HG03520 (cell line): Measurements from ENCODE around the gene IL1RAPL1.
"Not testable (repeated sequence)": the region's sequence is repeated elsewhere in the genome, so short reads cannot be mapped to it uniquely, and the experiment has no call there.

Experiments used
- ATAC-seq: cut with Tn5 transposase; IDR thresholded peaks from one replicate; pipeline ENCODE4 v1.9.1; 2021; ENCODE audit warnings: mild to moderate bottlenecking, moderate library complexity; ENCODE audit not compliant: unreplicated experiment

IL1RAPL1 gene

DNA sequence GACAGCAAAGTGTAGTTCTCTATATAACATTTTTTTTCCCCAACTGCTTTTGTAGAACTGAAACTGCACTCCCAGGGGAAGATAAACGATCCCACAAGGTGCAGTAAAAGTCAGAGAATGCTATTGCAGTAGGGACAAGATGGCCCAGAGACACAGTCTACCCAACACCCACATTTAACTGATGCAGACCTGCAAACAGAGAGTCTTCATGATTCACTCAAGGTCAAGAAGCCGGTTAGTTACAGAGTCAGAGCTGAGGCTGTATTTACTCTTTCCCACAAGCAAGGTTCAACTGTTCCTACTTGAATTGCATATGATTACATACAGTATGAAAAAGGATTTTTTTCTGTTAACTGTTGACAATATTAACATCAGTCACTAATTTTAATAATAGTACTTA lies 654.6 kb downstream of the IL1RAPL1 start:
- no peak for ATAC-seq

DNA sequence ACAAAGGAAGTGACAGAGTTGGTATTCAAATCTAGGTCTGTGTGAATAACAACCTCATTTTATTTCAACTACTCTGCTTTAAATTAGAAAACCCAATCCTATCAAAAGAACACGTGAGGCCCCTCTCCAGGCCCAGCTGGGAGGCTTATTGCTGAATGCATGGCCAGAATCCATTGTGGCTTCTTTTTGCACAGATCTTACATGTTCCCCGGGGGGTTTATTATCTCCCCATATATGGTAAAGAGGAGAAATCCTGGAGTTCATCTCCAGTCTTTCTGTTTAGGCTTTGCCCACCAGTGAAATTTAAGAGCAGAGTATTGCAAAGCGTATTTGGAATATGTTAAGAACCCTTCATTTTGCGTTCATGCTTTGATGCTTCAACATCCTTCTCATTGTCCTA lies 655.6 kb downstream of the IL1RAPL1 start:
- ATAC-seq: no peak

DNA sequence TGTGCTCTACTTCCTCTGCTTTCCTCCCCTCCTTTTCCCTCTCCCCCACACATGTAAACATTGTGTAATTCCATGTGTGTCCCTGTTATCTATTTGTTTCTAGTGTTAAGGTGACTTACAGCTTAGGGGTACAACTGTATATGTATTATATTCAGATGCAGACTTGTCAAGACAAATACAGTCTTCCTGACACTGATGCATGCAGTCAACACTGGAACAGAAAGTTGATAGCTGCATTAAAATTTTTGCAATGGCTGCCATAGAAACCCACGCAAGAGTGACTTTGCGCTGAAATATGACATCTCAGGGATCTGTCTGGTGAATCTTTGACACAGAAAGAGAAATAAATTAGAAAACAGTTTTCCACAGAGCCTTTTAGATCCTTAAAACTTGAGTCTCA lies 656.7 kb downstream of the IL1RAPL1 start:
- no peak for ATAC-seq

DNA sequence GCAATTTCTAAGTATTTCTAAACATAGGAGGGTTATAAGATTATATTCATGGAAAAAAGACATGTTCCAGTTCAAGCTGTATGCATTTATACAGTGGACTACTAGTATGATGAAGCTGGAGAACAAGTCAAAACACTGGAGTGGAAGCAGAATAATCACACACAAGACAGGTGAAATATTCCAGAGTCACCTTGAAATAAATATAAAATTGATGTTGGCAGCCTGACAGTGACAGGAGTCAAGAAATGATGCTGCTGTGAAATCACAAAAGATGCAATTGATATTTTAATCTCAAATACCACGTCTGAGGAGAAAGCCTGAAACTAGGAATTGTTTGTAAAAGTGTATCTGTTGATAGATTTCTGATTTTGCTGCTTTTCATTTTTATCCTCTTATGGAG lies 667.3 kb downstream of the IL1RAPL1 start:
- ATAC-seq: no peak

DNA sequence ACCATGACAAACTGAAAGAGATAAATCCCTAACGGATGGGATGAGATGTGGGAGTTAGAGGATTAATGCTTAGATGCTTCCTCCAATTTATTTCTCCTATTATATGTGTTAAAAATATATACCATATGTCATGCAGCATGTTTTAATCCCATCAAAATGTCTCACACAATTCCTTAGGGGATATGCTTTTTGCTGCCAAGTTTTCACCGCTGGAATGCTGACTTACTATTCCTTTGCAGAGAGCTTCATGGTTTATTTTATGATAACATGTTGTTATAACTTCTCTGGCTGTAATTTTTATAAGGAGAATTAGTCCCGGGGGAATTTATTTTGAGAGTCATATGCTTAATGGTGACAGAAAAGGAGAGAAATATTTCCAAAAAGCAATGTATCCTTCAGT lies 670.3 kb downstream of the IL1RAPL1 start:
- no peak for ATAC-seq

DNA sequence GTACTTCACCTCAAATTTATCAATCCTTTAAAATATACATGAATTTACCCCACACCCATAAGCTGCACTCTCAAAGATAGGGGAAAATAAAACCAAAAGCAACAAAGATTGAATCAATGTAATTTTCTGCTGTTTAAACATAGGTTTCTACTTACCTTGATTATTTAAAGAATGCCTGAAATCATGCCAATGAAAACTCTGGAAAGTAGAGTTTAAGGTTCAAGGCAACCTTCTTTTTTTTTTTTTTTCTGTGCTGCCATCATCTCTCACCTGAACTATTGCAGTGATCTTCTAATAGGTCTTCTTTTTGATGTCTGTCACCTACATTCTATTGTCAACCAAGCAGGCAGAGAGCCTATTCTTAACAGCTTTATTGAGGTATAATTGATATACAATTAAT lies 682.1 kb downstream of the IL1RAPL1 start:
- no peak for ATAC-seq

DNA sequence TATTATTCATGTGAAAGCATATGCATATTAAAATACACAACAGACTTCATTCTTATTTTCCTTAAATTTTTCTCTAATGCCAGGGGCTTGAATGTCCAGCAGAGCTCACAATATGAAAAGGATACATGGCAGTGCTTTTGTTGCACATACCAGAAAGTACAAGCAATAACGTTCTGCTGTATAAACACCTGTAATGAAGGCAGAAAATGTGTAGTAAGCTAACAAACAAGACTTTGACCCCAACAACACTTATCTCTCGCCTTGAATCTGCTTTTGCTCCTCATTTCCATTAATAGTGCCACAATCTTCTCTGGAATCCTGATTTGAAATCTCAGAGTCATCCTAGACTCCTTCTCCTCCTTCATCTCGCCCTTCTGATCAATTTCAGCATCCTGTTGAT lies 687.3 kb downstream of the IL1RAPL1 start:
- ATAC-seq: no peak

DNA sequence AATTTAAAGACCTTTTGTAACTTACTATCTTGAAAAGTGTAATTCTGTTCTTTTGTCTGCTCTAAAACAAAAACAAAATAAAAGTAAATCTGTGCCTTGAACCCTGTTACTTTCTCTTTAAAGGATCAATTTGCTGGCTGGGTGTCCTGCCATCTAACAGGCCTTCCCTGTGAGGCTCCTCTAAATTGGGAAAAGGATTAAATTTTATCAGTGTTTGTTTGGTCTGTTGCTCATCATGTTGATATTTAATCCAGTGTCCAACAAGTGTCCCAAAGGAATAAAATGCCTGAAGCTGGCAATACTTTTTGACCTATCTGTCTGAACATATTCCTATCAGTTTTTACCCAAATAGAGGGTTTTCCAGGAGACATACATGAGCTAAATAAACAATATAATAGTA lies 688.7 kb downstream of the IL1RAPL1 start:
- no peak for ATAC-seq

DNA sequence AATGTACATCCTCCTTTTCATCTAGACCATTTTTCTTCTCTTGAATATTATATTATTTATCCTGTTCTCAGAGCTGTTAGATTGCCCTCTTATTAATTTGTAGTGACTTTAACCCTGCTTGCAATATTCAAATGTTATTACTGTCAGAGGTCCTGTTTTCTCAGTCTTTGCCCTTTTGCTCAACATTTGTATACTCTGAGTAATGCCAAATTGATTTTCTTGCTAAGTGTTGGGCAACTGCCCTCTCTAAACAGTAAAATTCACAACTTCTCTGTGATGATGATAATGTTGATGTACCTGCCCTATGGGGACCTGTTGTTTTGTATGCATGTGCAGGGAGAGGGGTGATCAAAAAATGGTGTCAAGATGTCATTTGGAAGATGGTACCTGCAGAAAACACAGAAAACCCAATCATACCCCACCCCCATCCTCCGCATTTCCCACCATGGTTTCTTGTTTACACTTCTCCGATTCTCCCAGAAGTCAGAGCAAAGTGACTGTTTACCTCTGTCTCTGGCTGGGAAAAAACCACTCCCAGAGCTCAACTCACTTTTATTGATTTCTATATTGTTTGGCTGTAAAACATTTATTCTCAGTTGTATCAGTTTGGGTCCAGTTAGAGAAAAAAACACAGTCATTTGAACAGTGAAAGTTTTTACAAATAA lies 694.0 kb downstream of the IL1RAPL1 start:
- no peak for ATAC-seq

DNA sequence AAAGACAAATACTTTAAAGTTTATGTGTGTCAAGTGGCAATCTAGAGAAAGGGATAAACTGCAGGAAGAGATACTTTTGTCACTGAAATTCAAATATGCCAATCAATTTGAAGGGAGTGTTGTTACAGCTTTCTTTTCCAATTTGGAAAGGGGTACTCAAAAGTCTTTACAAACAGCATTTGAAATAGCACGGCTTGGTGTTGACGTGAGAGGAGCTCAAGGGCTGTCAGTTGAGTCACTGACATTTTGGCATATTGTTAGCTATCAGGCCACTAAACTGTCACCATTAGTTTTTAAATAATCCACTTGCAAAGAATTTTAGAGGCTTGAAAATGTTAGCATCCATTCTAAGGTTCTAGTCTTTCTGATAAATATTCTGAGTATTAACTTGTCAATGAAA lies 698.4 kb downstream of the IL1RAPL1 start:
- ATAC-seq: no peak

DNA sequence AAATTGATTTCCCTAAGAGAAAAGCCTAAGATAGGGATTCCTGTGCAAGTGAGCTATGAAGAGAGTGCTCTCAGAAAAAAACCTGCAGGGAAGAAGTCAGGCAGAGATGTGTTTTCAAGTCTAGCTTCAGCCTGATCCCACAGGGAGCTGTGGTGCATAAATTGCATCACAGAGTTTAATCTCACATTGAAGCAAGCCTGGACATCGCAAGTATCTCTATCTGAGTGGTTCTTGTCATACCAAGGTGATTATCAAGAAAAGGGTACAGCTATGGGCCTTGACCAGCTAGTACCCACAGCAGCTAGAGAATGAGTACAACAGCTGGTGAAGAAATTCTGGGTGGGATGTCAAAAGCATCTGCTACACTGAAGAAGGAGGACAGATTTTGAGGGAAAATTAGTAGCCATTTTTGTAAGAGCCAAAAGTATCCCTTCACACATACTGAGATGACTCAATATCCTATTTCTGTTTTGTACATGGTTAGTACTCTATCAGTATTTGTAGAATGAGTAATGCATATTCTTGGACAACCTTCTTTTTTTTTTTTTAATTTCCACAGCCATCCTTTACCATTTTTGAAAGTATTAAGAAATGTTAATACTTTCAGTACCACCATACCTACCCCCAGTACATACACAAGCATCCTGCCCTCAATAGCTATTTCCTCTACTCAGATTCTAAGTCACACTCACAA lies 708.9 kb downstream of the IL1RAPL1 start:
- ATAC-seq: no peak

DNA sequence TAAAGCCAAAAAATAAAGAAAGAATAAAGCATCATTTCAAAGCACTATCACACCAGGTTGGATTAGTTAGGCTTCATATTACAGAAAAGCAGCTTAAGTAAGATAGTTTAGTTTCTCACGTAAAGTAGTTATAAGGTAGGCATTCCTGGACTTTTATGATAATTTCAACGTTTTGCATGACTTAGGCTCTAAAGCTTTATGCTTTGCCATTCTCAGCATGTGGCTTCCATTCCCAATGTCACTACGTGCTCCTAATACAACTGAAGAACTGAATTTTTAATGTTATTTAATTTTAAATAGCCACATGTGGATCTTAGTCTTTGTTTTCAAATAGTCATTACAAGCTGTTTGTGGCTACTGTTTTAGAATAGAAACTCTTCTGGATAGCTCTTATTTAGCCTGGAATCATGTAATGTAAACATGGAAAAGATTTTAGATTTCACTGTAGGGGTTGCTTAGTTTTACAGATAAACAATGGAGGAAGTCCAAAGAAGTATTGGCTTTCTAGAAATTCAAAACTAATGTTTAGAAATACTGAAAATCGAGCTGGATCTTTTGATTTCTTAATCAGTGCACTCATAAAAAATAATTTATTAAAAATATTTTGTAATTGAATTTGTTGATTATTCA lies 710.0 kb downstream of the IL1RAPL1 start:
- ATAC-seq: no peak

DNA sequence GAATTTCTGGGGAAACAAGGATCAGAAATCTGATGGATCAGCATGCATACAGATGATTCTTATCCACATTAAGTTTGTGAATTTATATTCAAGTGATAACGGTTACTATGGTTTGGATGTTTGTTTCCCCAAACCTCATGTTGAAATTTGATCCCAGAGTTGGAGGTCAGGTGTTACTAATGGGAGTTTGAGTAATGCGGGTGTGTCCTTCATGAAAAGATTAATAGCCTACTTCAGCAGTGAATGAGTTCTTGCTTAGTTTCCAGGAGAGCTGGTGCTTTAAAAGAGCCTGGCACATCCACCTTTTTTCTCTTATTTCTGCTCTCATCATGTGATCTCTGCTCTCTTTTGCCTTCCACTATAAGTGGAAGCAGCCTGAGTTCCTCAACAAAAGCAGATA lies 712.4 kb downstream of the IL1RAPL1 start:
- no peak for ATAC-seq

DNA sequence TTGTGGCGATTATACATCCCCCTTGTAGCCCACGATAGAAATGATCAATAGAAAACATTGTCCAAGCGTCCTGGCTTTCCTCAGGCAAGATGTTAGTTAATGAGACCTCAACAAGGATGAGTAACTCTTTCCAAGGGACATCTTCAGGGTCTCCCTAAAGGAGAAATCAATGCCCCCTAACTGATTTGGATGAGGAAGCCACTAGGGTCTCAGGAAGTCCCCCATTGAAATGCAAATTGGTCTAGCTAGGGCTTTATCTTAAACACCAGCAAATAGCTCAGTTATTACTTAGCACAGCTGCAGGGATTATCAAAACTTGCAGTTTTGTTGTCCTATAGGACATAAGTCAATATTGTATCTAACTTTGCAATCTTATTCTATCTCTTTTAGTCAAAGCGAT lies 721.5 kb downstream of the IL1RAPL1 start:
- ATAC-seq: no peak

DNA sequence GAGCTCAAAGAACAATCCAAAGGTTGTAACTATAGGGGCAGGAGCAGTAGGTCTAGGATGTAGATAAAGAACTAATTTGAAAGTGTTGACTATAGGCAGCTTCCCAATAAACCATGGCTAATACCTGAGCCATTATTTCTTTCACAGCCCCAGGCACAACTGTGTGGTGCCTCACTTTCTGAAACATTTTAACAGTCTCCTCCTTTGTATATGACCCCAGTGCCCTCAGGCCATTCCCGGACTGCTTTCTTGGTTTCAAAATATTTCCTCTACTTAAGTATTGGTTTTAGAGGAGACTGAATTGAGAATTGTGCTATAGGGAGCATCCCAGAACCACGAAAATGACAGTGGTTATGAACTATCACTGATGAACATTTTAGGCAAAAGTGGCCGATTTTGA lies 728.7 kb downstream of the IL1RAPL1 start:
- ATAC-seq: no peak

DNA sequence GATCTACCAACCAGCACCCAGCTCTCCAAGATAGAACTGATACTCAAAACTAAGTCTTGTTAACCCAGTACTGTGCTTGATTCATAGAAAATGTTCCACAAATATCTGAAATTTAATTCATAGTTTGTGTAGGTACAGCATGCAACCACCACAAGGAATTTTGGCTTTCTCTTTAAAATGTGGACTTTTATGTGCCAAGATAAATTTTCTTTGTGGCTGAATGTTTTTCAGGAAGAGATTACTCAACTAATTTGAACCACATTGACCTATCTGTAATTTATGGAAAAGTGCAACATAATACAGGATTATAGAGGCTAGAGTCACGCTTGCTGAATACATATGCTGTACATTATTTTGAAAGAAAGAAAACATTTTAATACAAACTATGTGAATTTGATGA lies 730.8 kb downstream of the IL1RAPL1 start:
- no peak for ATAC-seq

DNA sequence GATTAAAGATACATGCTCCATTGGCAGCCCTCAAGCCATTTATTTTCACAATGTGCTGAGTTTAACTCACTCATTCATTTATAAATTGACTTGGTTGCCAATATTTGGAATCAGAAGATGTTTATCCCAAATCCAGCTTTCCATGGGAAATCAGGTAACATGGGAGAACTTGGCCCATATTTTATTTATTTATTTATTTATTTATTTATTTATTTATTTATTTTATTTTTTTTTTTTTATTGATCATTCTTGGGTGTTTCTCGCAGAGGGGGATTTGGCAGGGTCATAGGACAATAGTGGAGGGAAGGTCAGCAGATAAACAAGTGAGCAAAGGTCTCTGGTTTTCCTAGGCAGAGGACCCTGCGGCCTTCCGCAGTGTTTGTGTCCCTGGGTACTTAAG lies 745.2 kb downstream of the IL1RAPL1 start:
- not testable (repeated sequence) for ATAC-seq

DNA sequence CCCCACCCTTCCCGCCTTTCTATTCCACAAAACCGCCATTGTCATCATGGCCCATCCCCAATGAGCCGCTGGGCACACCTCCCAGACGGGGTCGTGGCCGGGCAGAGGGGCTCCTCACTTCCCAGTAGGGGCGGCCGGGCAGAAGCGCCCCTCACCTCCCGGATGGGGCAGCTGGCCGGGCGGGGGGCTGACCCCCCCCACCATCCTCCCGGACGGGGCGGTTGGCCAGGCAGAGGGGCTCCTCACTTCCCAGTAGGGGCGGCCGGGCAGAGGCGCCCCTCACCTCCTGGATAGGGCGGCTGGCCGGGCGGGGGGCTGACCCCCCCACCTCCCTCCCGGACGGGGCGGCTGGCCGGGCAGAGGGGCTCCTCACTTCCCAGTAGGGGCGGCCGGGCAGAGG lies 745.8 kb downstream of the IL1RAPL1 start:
- not testable (repeated sequence) for ATAC-seq

DNA sequence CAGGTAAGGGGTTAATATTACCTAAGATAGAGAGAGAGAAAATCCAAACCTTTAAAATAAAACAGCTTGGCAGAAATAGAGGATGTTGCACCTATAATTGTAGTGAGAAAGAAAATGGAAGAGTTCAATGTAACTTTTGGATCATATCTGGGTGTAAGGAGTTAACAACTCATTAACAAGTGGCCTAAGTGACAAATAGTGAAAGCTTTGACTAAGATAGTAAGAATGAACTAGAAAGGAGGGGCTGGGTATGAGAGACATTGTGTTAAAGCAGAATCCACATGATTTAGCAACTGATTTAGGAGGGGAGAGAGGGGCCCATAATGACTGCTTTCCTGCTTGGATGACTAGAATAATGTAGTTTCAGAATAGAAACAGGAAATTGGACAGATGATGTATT lies 761.0 kb downstream of the IL1RAPL1 start:
- ATAC-seq: peak; percentile 78

DNA sequence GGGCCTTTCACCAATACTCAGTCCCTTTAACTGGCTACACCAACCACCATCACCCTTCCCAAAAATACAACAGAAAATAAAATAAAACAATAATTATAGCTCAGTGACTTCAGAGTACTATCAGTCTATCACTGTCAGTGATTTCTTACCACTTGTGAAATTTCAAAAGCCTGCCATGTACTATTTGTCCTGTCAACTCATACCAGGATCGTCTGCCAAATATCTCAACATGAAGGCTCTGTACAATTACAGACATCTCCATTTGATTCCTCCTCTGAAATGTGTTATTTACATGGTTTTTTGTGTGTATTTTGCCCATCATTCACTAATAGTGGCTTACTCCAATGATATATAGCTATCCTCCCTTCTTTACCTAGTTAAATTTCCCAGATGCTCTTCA lies 772.0 kb downstream of the IL1RAPL1 start:
- ATAC-seq: no peak

DNA sequence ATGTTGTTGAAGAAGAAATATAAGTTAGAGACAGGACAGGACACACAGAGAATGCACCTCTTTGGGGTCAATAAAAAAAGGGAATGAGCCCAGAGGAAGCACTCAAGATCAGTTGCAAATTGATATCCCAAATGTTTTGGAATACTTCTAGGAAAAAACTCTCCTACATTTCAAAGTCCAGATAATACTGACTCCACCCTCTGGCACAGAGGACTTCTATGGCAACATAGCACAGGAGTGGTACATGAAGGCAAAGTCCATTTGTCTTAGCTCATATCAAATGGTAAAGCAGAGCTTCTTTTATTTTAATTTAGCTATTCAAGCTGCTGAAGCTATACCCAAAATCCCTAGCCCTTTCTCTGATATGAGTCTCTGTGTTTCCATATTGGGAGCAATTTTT lies 787.5 kb downstream of the IL1RAPL1 start:
- ATAC-seq: not testable (repeated sequence)

DNA sequence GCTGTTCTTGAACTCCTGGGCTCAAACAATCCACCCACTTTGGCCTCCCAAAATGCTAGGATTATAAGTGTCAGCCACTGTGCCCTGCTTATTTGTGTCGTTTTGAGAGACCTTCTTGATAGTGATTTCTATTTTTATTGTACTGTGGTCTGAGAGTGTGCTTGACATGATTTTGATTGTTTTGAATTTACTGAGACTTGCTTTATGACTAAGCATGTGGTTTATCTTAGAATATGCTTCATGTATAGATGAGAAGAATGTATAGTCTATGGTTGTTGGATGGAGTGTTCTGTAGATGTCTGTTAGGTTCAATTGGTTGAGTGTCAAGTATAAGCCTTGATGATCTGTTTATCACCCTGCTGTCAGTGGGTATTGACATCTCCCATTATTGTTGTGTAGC lies 789.3 kb downstream of the IL1RAPL1 start:
- peak; percentile 65 for ATAC-seq
